Activated effector memory CD4-positive, alpha-beta T cell treated with Interleukin-2 at 50 U/mL for 16 hours (primary cell): Measurements from ENCODE around the gene TLE3.

Experiments
- DNase-seq: peaks from one replicate; pipeline ENCODE4 v3.0.0-alpha.2; 2020

TLE3 gene

GRCh38 chr15:69999392-70000085 is 98.2 kb downstream of the TLE3 start:
- DNase-seq: no peak

- no peak for DNase-seq
Observed at GRCh38 chr15:69998541-69999391, 99.0 kb downstream of the TLE3 start.

- DNase-seq: no peak
Observed at GRCh38 chr15:69997813-69998212, 99.9 kb downstream of the TLE3 start.
